Measurements from ENCODE around the gene MBLAC2. TPM values are rescaled to one million over a fixed set of nuclear protein-coding genes. Genes with fewer than 3 reads are reported as not detected.

Gene MBLAC2
- total RNA-seq, 1 experiment from 2014 or later = 5.7 TPM

DNA sequence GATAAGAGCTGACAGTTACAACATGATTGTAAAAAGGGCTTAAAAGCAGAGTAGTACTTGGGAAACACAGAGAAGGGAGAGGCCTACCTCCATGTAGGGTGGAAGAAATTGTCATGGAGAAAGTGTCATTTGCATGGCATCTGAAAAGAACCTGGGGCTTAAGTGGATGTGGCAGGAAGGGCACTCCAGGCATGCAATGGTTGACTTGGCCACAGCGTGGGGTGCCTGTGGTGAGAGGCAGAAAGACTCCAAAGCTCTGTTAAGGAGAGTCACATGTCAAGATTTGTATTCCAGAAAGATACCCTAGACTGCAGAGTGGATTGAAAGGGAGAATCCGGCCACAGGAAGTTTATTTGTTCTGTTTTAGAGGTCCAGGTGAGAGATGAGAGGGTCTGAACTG lies 2.5 kb upstream of the MBLAC2 start:
- no peak for ATAC-seq
- Histone ChIP-seq H3K4me1 (ENCODE audit: control insufficient read depth in 1 of 2, insufficient read depth in 2 of 2, low read length in 2 of 2) (peaks cover 6 to 31% of the 10 kb centered on the region in 2 experiments; a peak in 3 of 4 replicates), H3K27me3 (ENCODE audit: insufficient read depth, low read length) (no peaks in the 10 kb centered on the region), H3K36me3 (ENCODE audit: control insufficient read depth in 1 of 2, insufficient read depth in 2 of 2, low read length in 2 of 2) (0 out of 4 replicates have a peak, but pooled peaks cover 0 to 2% of the 10 kb centered on the region in 2 experiments), H3K79me2 (ENCODE audit: insufficient read depth, low read length) (peaks cover 79% of the 10 kb centered on the region), H3K27ac (ENCODE audit: low read depth, low read length) (no peak overlapping the region), H3K9me2 (ENCODE audit: insufficient read depth) (no peaks in the 10 kb centered on the region), H3K4me2 (ENCODE audit: low read length) (no peak overlapping the region), H3K9me3 (ENCODE audit: control insufficient read depth in 1 of 2, insufficient read depth in 1 of 2, low read depth in 1 of 2, low read length in 2 of 2) (no peaks in the 10 kb centered on the region), H4K20me1 (ENCODE audit: insufficient read depth) (no peaks in the 10 kb centered on the region), H3K9ac (ENCODE audit: low read length) (no peak overlapping the region), H3K4me3 (replicated peaks in 1 of 2; ENCODE audit: low read depth in 1 of 2, low read length in 2 of 2) (no peak overlapping the region), H2AFZ (ENCODE audit: low read depth, low read length, poor library complexity, severe bottlenecking) (no peak overlapping the region)
- no peak for DNase-seq (ENCODE audit: low read depth, low spot score)
- ChIA-PET CTCF (no interaction called here), POLR2A (no interaction called here), RAD21 (ENCODE audit: low non-redundant PET in 1 of 2, low total read pairs in 2 of 2, uncharacterized antibody in 2 of 2, unreplicated experiment in 2 of 2) (no interaction called here)
- intact Hi-C loops (cut with micrococcal nuclease) = no loop called here
- TF ChIP-seq JUND (IDR thresholded peaks at IDR 0.05) (no peak), POLR2A (IDR thresholded peaks at IDR 0.05; ENCODE audit: borderline replicate concordance, extremely low read depth, insufficient read depth, insufficient read length) (no peak), CEBPB (IDR thresholded peaks at IDR 0.05; ENCODE audit: low read depth) (no peak)
- TF ChIP-seq, protein P1, sequence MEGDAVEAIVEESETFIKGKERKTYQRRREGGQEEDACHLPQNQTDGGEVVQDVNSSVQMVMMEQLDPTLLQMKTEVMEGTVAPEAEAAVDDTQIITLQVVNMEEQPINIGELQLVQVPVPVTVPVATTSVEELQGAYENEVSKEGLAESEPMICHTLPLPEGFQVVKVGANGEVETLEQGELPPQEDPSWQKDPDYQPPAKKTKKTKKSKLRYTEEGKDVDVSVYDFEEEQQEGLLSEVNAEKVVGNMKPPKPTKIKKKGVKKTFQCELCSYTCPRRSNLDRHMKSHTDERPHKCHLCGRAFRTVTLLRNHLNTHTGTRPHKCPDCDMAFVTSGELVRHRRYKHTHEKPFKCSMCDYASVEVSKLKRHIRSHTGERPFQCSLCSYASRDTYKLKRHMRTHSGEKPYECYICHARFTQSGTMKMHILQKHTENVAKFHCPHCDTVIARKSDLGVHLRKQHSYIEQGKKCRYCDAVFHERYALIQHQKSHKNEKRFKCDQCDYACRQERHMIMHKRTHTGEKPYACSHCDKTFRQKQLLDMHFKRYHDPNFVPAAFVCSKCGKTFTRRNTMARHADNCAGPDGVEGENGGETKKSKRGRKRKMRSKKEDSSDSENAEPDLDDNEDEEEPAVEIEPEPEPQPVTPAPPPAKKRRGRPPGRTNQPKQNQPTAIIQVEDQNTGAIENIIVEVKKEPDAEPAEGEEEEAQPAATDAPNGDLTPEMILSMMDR (IDR thresholded peaks at IDR 0.05 in 2 of 3, conservative IDR thresholded peaks at IDR 0.05 in 1 of 3; ENCODE audit: borderline replicate concordance in 1 of 3, insufficient read depth in 1 of 3, low read depth in 2 of 3, low read length in 2 of 3) = no peak
- BruUV-seq (replicated peaks) = no TSS peak

DNA sequence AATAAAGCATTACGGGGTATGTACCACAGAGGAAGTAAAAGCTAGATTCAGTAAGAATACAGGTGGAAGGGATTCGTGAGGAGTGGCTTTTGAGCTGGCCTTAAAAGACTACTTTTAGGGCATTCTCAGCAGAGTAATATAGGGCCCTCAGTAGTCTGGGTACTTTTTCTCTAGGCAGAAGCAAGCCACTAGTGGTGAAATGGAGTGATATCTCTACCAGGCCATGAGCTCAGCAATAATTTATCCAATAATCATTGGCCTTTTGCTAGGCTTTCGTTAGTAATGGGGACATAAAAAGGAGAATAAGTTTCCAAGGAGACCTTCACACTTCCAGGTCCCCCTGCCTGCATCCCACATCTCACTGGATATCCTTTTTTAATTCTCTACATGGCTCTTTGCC lies 1.8 kb upstream of the MBLAC2 start:
- H4K20me1 ChIP-seq (ENCODE audit: insufficient read depth) = no peaks in the 10 kb centered on the region
- H3K9ac ChIP-seq (ENCODE audit: low read length) = no peak overlapping the region
- ChIA-PET CTCF (no interaction called here), RAD21 (ENCODE audit: low non-redundant PET in 1 of 2, low total read pairs in 2 of 2, uncharacterized antibody in 2 of 2, unreplicated experiment in 2 of 2) (no interaction called here), POLR2A (no interaction called here)
- peaks cover 6 to 31% of the 10 kb centered on the region in 2 experiments; a peak in 3 of 4 replicates for H3K4me1 ChIP-seq (ENCODE audit: control insufficient read depth in 1 of 2, insufficient read depth in 2 of 2, low read length in 2 of 2)
- DNase-seq (ENCODE audit: low read depth, low spot score) (no peak), ATAC-seq (no peak)
- no TSS peak for BruUV-seq (replicated peaks)
- H3K36me3 ChIP-seq (ENCODE audit: control insufficient read depth in 1 of 2, insufficient read depth in 2 of 2, low read length in 2 of 2) = 0 out of 4 replicates have a peak, but pooled peaks cover 0 to 2% of the 10 kb centered on the region in 2 experiments
- peak overlapping the region; percentile 84 for H3K4me2 ChIP-seq (ENCODE audit: low read length)
- peak overlapping the region in 1 of 2 experiments; percentile 85; a peak in 2 of 4 replicates for H3K4me3 ChIP-seq (replicated peaks in 1 of 2; ENCODE audit: low read depth in 1 of 2, low read length in 2 of 2)
- intact Hi-C loops (cut with micrococcal nuclease) = no loop called here
- peaks cover 81% of the 10 kb centered on the region for H3K79me2 ChIP-seq (ENCODE audit: insufficient read depth, low read length)
- no peaks in the 10 kb centered on the region for H3K9me3 ChIP-seq (ENCODE audit: control insufficient read depth in 1 of 2, insufficient read depth in 1 of 2, low read depth in 1 of 2, low read length in 2 of 2)
- no peak overlapping the region for H2AFZ ChIP-seq (ENCODE audit: low read depth, low read length, poor library complexity, severe bottlenecking)
- H3K9me2 ChIP-seq (ENCODE audit: insufficient read depth) = no peaks in the 10 kb centered on the region
- TF ChIP-seq SIN3A (IDR thresholded peaks at IDR 0.05; ENCODE audit: low read depth) (no peak), SP1 (IDR thresholded peaks at IDR 0.05; ENCODE audit: low read depth) (no peak), ELF1 (IDR thresholded peaks at IDR 0.05; ENCODE audit: borderline replicate concordance, low read depth) (no peak), MAX (IDR thresholded peaks at IDR 0.05) (no peak), YY1 (IDR thresholded peaks at IDR 0.05; ENCODE audit: extremely low read depth, insufficient replicate concordance, low read depth, low read length) (no peak), RAD21 (IDR thresholded peaks at IDR 0.05; ENCODE audit: low read depth) (no peak), EZH2 (IDR thresholded peaks at IDR 0.05) (no peak), FOSL1 (IDR thresholded peaks at IDR 0.05; ENCODE audit: low read depth) (no peak), TCF7L2 (IDR thresholded peaks at IDR 0.05; ENCODE audit: borderline replicate concordance, extremely low read depth, insufficient read depth, insufficient read length) (no peak), CBX3 (IDR thresholded peaks at IDR 0.05; ENCODE audit: low read depth) (no peak), ZFX (IDR thresholded peaks at IDR 0.05) (no peak)
- TF ChIP-seq, protein P2, sequence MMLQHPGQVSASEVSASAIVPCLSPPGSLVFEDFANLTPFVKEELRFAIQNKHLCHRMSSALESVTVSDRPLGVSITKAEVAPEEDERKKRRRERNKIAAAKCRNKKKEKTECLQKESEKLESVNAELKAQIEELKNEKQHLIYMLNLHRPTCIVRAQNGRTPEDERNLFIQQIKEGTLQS (IDR thresholded peaks at IDR 0.05) = no peak
- no peak overlapping the region for H3K27ac ChIP-seq (ENCODE audit: low read depth, low read length)
- no peaks in the 10 kb centered on the region for H3K27me3 ChIP-seq (ENCODE audit: insufficient read depth, low read length)
